HL-60/S4 (cell line): ENCODE results near the gene FAM177A1.

Experiments
- in situ Hi-C: fragments of 300-500 bp; cut with MboI; formaldehyde crosslinking; loops from 2 replicates; pipeline ENCODE4 v1.14.3; 2022; ENCODE audit warnings: low sequenced_read_pairs

Gene FAM177A1

GRCh38 chr14:35122696-35123387 lies 76.8 kb downstream of the FAM177A1 start:
- in situ Hi-C loops: no loop called here

GRCh38 chr14:35123388-35123703 lies 77.3 kb downstream of the FAM177A1 start:
- in situ Hi-C loops: no loop called here

GRCh38 chr14:35124127-35124526 lies 78.1 kb downstream of the FAM177A1 start:
- in situ Hi-C loops: no loop called here
